ENCODE data around the gene OS9. TPM values are rescaled to one million over a fixed set of nuclear protein-coding genes. Genes with fewer than 3 reads are reported as not detected.

OS9 gene
- polyA plus RNA-seq, 4 donors = 148 to 307 (median 200) TPM

Other genes starting within 250 kb of the OS9 start
- gene INHBE, start 238.8 kb upstream of the OS9 start, polyA plus RNA-seq = 1 to 10 TPM in 1 of 4 donors, under 1 TPM in 1, not detected in 2; 0.21 to 1.4 TPM
- 1 to 10 TPM in 3 of 4 donors, not detected in 1; 1.5 to 5.5 (median 1.9) TPM for gene GLI1, start 234.3 kb upstream of the OS9 start, polyA plus RNA-seq
- 10 to 100 TPM in 1 of 4 donors, 1 to 10 TPM in 3; 4.2 to 39.2 (median 9.1) TPM for gene ARHGAP9, start 214.3 kb upstream of the OS9 start, polyA plus RNA-seq
- gene MARS1, start 206.1 kb upstream of the OS9 start, polyA plus RNA-seq = 10 to 100 TPM; 57.0 to 93.4 (median 62.6) TPM
- 100 to 1,000 TPM in 1 of 4 donors, 10 to 100 TPM in 3; 41.1 to 105 (median 46.9) TPM for gene DDIT3, start 173.6 kb upstream of the OS9 start, polyA plus RNA-seq
- gene MBD6, start 171.3 kb upstream of the OS9 start, polyA plus RNA-seq = 10 to 100 TPM; 20.5 to 72.0 (median 36.5) TPM
- 100 to 1,000 TPM; 112 to 224 (median 145) TPM for gene DCTN2, start 146.9 kb upstream of the OS9 start, polyA plus RNA-seq
- gene KIF5A, start 144.1 kb upstream of the OS9 start, polyA plus RNA-seq = 1 to 10 TPM in 1 of 4 donors, under 1 TPM in 2, not detected in 1; 0.27 to 8.4 (median 0.83) TPM
- 10 to 100 TPM; 16.1 to 26.4 (median 17.8) TPM for gene PIP4K2C, start 102.9 kb upstream of the OS9 start, polyA plus RNA-seq
- gene DTX3, start 89.3 kb upstream of the OS9 start, polyA plus RNA-seq = 10 to 100 TPM in 1 of 4 donors, 1 to 10 TPM in 2, not detected in 1; 5.4 to 12.5 (median 9.9) TPM
- 10 to 100 TPM in 1 of 4 donors, 1 to 10 TPM in 2, not detected in 1; 4.6 to 11.8 (median 6.0) TPM for gene ARHGEF25, start 82.7 kb upstream of the OS9 start, polyA plus RNA-seq
- gene B4GALNT1, start 60.9 kb upstream of the OS9 start, polyA plus RNA-seq = 1 to 10 TPM in 1 of 4 donors, under 1 TPM in 2, not detected in 1; 0.27 to 2.1 (median 0.95) TPM
- 1 to 10 TPM in 2 of 4 donors, under 1 TPM in 2; 0.67 to 1.8 (median 0.92) TPM for gene AGAP2, start 44.6 kb downstream of the OS9 start, polyA plus RNA-seq
- 10 to 100 TPM; 13.2 to 62.8 (median 24.5) TPM for gene TSPAN31, start 50.9 kb downstream of the OS9 start, polyA plus RNA-seq
- gene CDK4, start 58.2 kb downstream of the OS9 start, polyA plus RNA-seq = 100 to 1,000 TPM in 1 of 4 donors, 10 to 100 TPM in 3; 13.2 to 225 (median 70.2) TPM
- 10 to 100 TPM in 2 of 4 donors, 1 to 10 TPM in 2; 8.4 to 29.2 (median 11.4) TPM for gene MARCHF9, start 61.0 kb downstream of the OS9 start, polyA plus RNA-seq
- 1 to 10 TPM in 3 of 4 donors, under 1 TPM in 1; 0.27 to 1.7 (median 1.2) TPM for gene CYP27B1, start 72.9 kb downstream of the OS9 start, polyA plus RNA-seq
- 10 to 100 TPM in 2 of 4 donors, 1 to 10 TPM in 2; 2.2 to 21.9 (median 11.6) TPM for gene METTL1, start 78.0 kb downstream of the OS9 start, polyA plus RNA-seq
- 1 to 10 TPM in 3 of 4 donors, under 1 TPM in 1; 0.22 to 7.1 (median 2.7) TPM for gene EEF1AKMT3, start 78.5 kb downstream of the OS9 start, polyA plus RNA-seq
- 10 to 100 TPM; 22.4 to 52.4 (median 35.4) TPM for gene TSFM, start 88.7 kb downstream of the OS9 start, polyA plus RNA-seq
- 10 to 100 TPM in 3 of 4 donors, 1 to 10 TPM in 1; 8.2 to 16.5 (median 14.8) TPM for gene AVIL, start 124.6 kb downstream of the OS9 start, polyA plus RNA-seq
- gene CTDSP2, start 152.6 kb downstream of the OS9 start, polyA plus RNA-seq = 100 to 1,000 TPM in 1 of 4 donors, 10 to 100 TPM in 3; 35.1 to 143 (median 51.8) TPM
- 10 to 100 TPM in 2 of 4 donors, 1 to 10 TPM in 2; 5.4 to 15.4 (median 9.8) TPM for gene ATP23, start 247.4 kb downstream of the OS9 start, polyA plus RNA-seq

Measured in small intestine (tissue), 4 donors.